ENCODE results near the gene RHBDF2.

The RHBDF2 gene

DNA sequence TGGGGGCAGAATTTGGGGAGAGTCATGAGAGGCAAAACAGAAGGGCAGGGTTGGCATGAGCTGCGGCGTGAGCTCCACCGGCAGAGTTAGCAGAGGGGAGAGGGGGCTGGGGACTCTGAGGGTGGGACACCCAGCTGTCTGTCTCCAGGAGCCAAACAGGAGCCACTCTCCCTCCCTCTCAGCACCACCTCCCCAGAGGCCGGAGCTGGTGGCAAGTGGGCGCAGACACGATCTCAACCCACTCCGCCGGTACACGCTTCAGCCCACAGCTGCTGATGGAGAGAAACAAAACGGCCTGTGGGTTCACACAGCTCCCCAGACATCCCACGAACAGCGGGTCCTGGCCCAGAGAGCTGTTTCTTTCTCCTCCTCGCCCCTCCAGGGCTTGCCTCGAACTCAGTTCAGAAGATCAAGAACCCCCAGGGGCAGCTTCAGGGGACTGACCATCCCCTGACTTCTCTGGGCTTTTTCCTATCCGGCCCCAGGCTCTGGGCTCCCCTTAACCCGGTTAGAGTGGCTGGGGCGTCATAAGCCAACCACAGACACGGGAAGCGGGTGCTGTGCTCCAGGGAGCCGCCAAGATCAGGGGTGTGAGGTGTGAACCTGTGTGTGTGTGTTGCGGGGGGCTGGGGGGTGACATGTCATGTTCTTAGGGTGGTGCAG lies 7.6 kb downstream of the RHBDF2 start:
- TF ChIP-seq SIN3A (IDR thresholded peaks at IDR 0.05; ENCODE audit: borderline replicate concordance, insufficient read depth, low read length), result no peak
- no peak for TF ChIP-seq TAF1 (IDR thresholded peaks at IDR 0.05; ENCODE audit: borderline replicate concordance, insufficient read depth, low read length)
- no peak for TF ChIP-seq FOXP2 (optimal IDR thresholded peaks at IDR 0.05; ENCODE audit: borderline replicate concordance, extremely low read depth, extremely low read length, insufficient read depth)
- TF ChIP-seq, protein P1, sequence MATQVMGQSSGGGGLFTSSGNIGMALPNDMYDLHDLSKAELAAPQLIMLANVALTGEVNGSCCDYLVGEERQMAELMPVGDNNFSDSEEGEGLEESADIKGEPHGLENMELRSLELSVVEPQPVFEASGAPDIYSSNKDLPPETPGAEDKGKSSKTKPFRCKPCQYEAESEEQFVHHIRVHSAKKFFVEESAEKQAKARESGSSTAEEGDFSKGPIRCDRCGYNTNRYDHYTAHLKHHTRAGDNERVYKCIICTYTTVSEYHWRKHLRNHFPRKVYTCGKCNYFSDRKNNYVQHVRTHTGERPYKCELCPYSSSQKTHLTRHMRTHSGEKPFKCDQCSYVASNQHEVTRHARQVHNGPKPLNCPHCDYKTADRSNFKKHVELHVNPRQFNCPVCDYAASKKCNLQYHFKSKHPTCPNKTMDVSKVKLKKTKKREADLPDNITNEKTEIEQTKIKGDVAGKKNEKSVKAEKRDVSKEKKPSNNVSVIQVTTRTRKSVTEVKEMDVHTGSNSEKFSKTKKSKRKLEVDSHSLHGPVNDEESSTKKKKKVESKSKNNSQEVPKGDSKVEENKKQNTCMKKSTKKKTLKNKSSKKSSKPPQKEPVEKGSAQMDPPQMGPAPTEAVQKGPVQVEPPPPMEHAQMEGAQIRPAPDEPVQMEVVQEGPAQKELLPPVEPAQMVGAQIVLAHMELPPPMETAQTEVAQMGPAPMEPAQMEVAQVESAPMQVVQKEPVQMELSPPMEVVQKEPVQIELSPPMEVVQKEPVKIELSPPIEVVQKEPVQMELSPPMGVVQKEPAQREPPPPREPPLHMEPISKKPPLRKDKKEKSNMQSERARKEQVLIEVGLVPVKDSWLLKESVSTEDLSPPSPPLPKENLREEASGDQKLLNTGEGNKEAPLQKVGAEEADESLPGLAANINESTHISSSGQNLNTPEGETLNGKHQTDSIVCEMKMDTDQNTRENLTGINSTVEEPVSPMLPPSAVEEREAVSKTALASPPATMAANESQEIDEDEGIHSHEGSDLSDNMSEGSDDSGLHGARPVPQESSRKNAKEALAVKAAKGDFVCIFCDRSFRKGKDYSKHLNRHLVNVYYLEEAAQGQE (IDR thresholded peaks at IDR 0.05; ENCODE audit: insufficient read depth in 1 of 2, low read depth in 2 of 2, low read length in 2 of 2), result no peak
- no peak for TF ChIP-seq POLR2AphosphoS5 (IDR thresholded peaks at IDR 0.05; ENCODE audit: low read depth, low read length)

DNA sequence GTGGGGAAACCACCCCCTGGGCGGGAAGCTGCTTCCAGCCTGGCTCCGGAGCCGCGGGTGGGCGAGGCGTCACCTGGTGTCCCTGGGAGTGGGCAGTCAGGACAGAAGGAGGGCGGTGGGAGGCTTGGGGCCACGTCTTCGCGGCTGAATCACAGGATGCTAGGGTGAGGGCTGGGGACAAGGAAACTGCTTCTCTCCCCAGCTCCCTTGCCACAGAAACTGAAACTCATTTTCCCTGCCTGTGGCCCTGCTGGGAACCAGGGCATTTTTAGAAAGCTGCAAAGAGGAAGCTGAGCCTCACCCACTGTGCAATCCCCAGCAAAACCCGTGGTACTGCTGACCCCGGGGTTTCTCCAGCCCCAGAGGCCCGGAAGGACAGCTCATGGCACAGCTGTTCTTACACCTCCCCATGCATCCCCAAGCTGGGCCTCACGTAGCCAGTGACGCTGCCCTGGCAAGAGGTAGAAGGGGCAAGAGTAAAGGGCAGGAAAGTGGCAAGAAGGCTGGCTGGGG lies 8.2 kb downstream of the RHBDF2 start:
- TF ChIP-seq FOXP2 (optimal IDR thresholded peaks at IDR 0.05; ENCODE audit: borderline replicate concordance, extremely low read depth, extremely low read length, insufficient read depth), result no peak
- TF ChIP-seq SIN3A (IDR thresholded peaks at IDR 0.05; ENCODE audit: borderline replicate concordance, insufficient read depth, low read length), result no peak
- TF ChIP-seq, protein P1 (IDR thresholded peaks at IDR 0.05; ENCODE audit: insufficient read depth in 1 of 2, low read depth in 2 of 2, low read length in 2 of 2), result no peak
- no peak for TF ChIP-seq TAF1 (IDR thresholded peaks at IDR 0.05; ENCODE audit: borderline replicate concordance, insufficient read depth, low read length)
- no peak for TF ChIP-seq POLR2AphosphoS5 (IDR thresholded peaks at IDR 0.05; ENCODE audit: low read depth, low read length)

DNA sequence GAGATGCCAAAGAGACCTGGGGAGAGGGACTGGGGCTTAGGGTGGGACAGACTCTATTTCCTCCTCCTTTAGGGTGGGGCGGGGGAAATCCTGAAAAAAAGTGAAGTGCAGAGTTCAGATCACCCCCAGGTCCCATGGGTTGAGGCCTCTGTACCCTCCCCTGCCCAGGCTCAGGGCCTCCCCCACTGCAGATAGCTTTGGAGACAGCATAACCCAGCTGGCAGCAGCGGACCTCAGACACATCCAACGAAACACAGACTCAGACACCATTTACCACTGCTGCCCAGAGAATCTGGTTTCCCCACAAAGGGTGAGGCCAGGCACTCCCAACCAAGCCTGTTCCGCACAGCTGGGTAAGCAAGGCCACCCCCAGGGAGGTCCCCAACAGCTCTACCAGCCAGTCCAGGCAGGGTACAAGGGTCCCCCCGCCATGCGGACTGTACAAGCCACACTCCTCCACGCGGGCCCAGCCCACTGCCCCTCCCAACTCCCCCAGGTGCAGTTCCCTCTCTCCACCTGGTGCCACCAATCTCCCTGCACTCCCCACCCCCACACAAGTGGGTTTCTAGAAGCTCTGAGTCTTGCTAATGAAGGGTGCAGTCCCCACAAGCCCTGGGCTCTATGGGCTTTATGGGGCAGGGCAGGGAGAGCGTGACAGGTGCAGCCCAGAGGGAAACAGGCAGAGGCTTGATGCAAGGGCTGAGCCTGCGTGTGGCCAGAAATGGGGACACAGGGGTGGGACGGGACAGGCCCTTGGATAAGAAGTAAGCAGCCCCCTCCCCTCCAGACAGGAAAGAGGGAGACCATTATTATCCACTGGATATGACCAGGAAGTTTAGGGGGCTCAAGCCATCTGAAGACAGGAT lies 8.9 kb downstream of the RHBDF2 start:
- TF ChIP-seq POLR2AphosphoS5 (IDR thresholded peaks at IDR 0.05; ENCODE audit: low read depth, low read length) (no peak), FOXP2 (optimal IDR thresholded peaks at IDR 0.05; ENCODE audit: borderline replicate concordance, extremely low read depth, extremely low read length, insufficient read depth) (no peak), SIN3A (IDR thresholded peaks at IDR 0.05; ENCODE audit: borderline replicate concordance, insufficient read depth, low read length) (no peak), TAF1 (IDR thresholded peaks at IDR 0.05; ENCODE audit: borderline replicate concordance, insufficient read depth, low read length) (no peak)
- TF ChIP-seq, protein P1 (IDR thresholded peaks at IDR 0.05; ENCODE audit: insufficient read depth in 1 of 2, low read depth in 2 of 2, low read length in 2 of 2), result no peak

DNA sequence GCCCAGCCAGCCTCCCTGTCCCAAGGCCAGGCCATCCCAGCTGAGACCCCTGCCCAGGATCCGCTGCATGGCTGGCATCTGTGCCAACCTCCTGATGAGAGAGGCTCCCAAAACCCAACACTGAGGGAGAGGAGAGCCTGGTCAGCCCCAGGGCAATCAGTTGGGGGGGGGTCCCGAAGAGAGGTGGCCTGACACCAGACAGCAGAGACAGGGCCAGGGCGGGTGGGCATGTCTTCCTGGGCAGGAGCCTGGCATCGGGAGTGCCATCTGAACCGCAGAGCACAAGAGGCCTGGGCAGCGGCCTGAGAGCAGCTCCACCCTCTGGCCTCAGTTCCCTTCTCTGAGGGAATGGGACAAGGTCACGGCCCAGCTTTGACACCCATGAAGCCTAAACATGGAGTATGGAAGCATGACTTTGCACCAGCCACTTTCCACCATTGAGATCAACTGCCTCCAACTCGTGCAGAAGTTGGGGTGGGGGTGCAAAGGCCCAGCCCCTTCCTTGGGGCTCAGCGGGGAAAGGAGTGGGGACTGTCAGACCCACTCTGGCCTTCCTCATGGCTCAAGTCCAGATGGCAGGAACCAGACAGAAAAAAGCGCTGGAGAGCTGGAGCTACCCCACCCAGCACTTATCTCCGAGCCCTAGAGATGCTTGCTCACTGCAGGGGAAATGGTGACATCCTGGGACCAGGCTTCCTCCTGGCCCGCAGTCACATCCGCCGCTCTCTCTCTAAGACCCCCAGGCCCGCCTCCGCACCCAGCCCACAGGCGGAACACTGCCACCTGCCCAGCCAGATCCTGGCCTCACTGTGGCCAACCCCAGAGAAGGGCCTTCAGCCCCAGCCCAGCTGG lies 9.7 kb downstream of the RHBDF2 start:
- no peak for TF ChIP-seq TAF1 (IDR thresholded peaks at IDR 0.05; ENCODE audit: borderline replicate concordance, insufficient read depth, low read length)
- TF ChIP-seq, protein P1 (IDR thresholded peaks at IDR 0.05; ENCODE audit: insufficient read depth in 1 of 2, low read depth in 2 of 2, low read length in 2 of 2), result no peak
